WTC11 (cell line): ENCODE measurements around the gene C2orf15. TPM values are rescaled to one million over a fixed set of nuclear protein-coding genes. Genes with fewer than 3 reads are reported as not detected.

Experiments used
- AR ChIP-seq: fragments of 250-450 bp; sonication (Bioruptor Pico); IDR thresholded peaks from 2 replicates; pipeline ENCODE4 v1.9.0; 2021; ENCODE audit warnings: mild to moderate bottlenecking
- ATF2 ChIP-seq: sonication (generic); formaldehyde crosslinking; IDR thresholded peaks from 2 replicates; pipeline ENCODE4 v1.8.1; 2022; ENCODE audit warnings: low read depth, missing genetic modification reagents, borderline replicate concordance
- CDX4 ChIP-seq: fragments of 250-450 bp; sonication (Bioruptor Pico); IDR thresholded peaks from 2 replicates; pipeline ENCODE4 v1.9.0; 2021; ENCODE audit warnings: moderate library complexity, mild to moderate bottlenecking, inconsistent platforms, borderline replicate concordance
- CREB1 ChIP-seq: sonication (generic); formaldehyde crosslinking; IDR thresholded peaks from 2 replicates; pipeline ENCODE4 v1.8.0; 2023; ENCODE audit warnings: mild to moderate bottlenecking, missing genetic modification reagents
- CREM ChIP-seq: sonication (generic); formaldehyde crosslinking; IDR thresholded peaks from 2 replicates; pipeline ENCODE4 v1.8.1; 2022; ENCODE audit warnings: mild to moderate bottlenecking, missing genetic modification reagents, moderate library complexity
- ELF4 ChIP-seq: sonication (generic); formaldehyde crosslinking; IDR thresholded peaks from 2 replicates; pipeline ENCODE4 v1.8.1; 2022; ENCODE audit warnings: low read depth, mild to moderate bottlenecking, moderate library complexity, missing genetic modification reagents
- EMX1 ChIP-seq: fragments of 250-450 bp; sonication (Bioruptor Pico); IDR thresholded peaks from 2 replicates; pipeline ENCODE4 v1.8.0; 2021; ENCODE audit warnings: mild to moderate bottlenecking
- ETV6 ChIP-seq: sonication (generic); formaldehyde crosslinking; IDR thresholded peaks from 2 replicates; pipeline ENCODE4 v1.8.1; 2022; ENCODE audit warnings: mild to moderate bottlenecking, missing genetic modification reagents
- GRHL2 ChIP-seq: fragments of 250-450 bp; sonication (Bioruptor Pico); IDR thresholded peaks from 2 replicates; pipeline ENCODE4 v1.8.0; 2022; ENCODE audit warnings: mild to moderate bottlenecking, moderate library complexity; ENCODE audit not compliant: insufficient replicate concordance, severe bottlenecking
- HMGA2 ChIP-seq: fragments of 250-450 bp; sonication (Bioruptor Pico); IDR thresholded peaks from 2 replicates; pipeline ENCODE4 v1.4.0; 2021; ENCODE audit warnings: mild to moderate bottlenecking, moderate library complexity
- JUN ChIP-seq: sonication (generic); formaldehyde crosslinking; IDR thresholded peaks from 2 replicates; pipeline ENCODE4 v1.8.0; 2023; ENCODE audit warnings: mild to moderate bottlenecking, missing genetic modification reagents
- MAX ChIP-seq: sonication (generic); formaldehyde crosslinking; IDR thresholded peaks from 2 replicates; pipeline ENCODE4 v1.8.0; 2022; ENCODE audit warnings: mild to moderate bottlenecking, missing genetic modification reagents
- NR3C1 ChIP-seq: sonication (generic); formaldehyde crosslinking; conservative IDR thresholded peaks from 2 replicates; pipeline ENCODE4 v1.8.1; 2023; ENCODE audit warnings: low read depth, mild to moderate bottlenecking, missing genetic modification reagents
- OVOL2 ChIP-seq: fragments of 250-450 bp; sonication (Bioruptor Pico); IDR thresholded peaks from 2 replicates; pipeline ENCODE4 v1.9.0; 2021; ENCODE audit warnings: mild to moderate bottlenecking, borderline replicate concordance
- PRRX2 ChIP-seq: fragments of 250-450 bp; sonication (Bioruptor Pico); IDR thresholded peaks from 2 replicates; pipeline ENCODE4 v1.8.0; 2021; ENCODE audit warnings: mild to moderate bottlenecking
- RORB ChIP-seq: fragments of 250-450 bp; sonication (Bioruptor Pico); IDR thresholded peaks from 2 replicates; pipeline ENCODE4 v1.9.0; 2021; ENCODE audit warnings: mild to moderate bottlenecking
- SP1 ChIP-seq: sonication (generic); formaldehyde crosslinking; conservative IDR thresholded peaks from 2 replicates; pipeline ENCODE4 v1.8.1; 2022; ENCODE audit warnings: missing genetic modification reagents
- TCF7 ChIP-seq: sonication (generic); formaldehyde crosslinking; IDR thresholded peaks from 2 replicates; pipeline ENCODE4 v1.8.0; 2022; ENCODE audit warnings: mild to moderate bottlenecking, low read depth, missing genetic modification reagents, moderate library complexity
- ZNF263 ChIP-seq: sonication (generic); formaldehyde crosslinking; IDR thresholded peaks from 2 replicates; pipeline ENCODE4 v1.8.1; 2022; ENCODE audit warnings: low read depth, mild to moderate bottlenecking, moderate library complexity, missing genetic modification reagents
- total RNA-seq: library from RNA; stranded (reverse); gene quantifications from 3 replicates; pipeline ENCODE4 v1.2.3, GENCODE V29; 2021
- TF ChIP-seq, protein P1 (sequence below): sonication (generic); formaldehyde crosslinking; IDR thresholded peaks from 2 replicates; pipeline ENCODE4 v1.8.0; 2022; ENCODE audit warnings: missing genetic modification reagents
- TF ChIP-seq, protein P2 (sequence below): sonication (generic); formaldehyde crosslinking; IDR thresholded peaks from 2 replicates; pipeline ENCODE4 v1.8.1; 2023; ENCODE audit warnings: mild to moderate bottlenecking, missing genetic modification reagents, borderline replicate concordance
- TF ChIP-seq, protein P3 (sequence below): sonication (generic); formaldehyde crosslinking; IDR thresholded peaks from 2 replicates; pipeline ENCODE4 v1.8.0; 2022; ENCODE audit warnings: mild to moderate bottlenecking, missing genetic modification reagents

Gene C2orf15
- total RNA-seq, 1 experiment from 2014 or later, result 6.1 TPM

DNA sequence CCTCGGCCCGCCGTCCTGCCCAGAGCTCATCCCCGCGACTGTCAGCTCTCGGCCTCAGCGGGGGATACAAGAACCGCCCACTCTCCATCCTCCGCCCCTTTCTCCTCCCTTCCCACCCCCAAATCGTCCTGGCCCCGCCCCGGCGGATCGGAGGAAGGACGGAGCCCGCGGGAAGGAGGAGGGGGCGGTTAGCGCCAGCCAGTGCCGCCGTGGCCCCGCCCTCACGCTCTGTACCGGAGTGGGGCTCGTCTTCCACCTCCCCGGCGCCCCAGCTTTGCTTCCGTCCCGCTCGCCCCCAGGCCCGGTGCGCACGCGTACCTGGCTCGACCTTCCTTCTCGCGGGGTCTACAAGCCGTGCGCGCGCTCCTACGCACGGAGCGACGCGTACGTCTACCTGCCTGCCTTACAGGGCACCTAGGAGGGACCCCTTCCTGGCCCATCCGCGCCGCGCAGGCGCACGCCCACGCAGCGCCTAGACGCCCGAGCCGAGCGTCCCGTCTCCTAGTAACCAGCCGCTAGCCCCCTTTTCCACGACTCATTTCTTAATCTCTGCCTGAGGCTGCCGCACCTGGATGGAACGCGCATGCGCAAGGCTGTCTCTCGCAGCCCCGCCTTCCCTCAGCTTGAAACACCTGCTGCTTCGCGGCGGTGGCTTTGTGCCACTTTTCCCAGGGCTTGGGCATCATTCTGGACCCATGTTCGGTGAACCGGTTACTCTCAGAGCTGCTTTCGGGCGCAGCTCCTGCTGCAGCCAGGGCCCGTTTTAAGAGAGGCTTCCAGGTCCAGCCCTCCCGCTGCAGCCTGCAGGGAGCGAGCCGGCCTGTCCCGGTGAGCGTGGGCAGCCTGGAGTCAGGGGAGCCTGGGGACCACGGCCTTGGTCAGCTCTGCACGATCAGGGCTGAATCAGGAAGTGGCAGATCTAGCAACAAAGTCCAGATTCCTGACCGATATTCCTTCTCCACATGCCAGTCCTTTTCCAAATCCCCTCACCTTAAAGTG lies at the start of gene C2orf15 (continued):
- TF ChIP-seq, protein P1, sequence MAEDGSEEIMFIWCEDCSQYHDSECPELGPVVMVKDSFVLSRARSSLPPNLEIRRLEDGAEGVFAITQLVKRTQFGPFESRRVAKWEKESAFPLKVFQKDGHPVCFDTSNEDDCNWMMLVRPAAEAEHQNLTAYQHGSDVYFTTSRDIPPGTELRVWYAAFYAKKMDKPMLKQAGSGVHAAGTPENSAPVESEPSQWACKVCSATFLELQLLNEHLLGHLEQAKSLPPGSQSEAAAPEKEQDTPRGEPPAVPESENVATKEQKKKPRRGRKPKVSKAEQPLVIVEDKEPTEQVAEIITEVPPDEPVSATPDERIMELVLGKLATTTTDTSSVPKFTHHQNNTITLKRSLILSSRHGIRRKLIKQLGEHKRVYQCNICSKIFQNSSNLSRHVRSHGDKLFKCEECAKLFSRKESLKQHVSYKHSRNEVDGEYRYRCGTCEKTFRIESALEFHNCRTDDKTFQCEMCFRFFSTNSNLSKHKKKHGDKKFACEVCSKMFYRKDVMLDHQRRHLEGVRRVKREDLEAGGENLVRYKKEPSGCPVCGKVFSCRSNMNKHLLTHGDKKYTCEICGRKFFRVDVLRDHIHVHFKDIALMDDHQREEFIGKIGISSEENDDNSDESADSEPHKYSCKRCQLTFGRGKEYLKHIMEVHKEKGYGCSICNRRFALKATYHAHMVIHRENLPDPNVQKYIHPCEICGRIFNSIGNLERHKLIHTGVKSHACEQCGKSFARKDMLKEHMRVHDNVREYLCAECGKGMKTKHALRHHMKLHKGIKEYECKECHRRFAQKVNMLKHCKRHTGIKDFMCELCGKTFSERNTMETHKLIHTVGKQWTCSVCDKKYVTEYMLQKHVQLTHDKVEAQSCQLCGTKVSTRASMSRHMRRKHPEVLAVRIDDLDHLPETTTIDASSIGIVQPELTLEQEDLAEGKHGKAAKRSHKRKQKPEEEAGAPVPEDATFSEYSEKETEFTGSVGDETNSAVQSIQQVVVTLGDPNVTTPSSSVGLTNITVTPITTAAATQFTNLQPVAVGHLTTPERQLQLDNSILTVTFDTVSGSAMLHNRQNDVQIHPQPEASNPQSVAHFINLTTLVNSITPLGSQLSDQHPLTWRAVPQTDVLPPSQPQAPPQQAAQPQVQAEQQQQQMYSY (CRISPR knock-in tag), result no peak
- TF ChIP-seq CREB1 (CRISPR knock-in tag), result no peak
- no peak for TF ChIP-seq RORB (CRISPR knock-in tag)
- no peak for TF ChIP-seq AR (CRISPR knock-in tag)
- no peak for TF ChIP-seq ELF4 (CRISPR knock-in tag)
- TF ChIP-seq ETV6 (CRISPR knock-in tag), result no peak; the same call in 1 of the 2 replicates
- no peak for TF ChIP-seq ZNF263 (CRISPR knock-in tag)
- TF ChIP-seq, protein P2, sequence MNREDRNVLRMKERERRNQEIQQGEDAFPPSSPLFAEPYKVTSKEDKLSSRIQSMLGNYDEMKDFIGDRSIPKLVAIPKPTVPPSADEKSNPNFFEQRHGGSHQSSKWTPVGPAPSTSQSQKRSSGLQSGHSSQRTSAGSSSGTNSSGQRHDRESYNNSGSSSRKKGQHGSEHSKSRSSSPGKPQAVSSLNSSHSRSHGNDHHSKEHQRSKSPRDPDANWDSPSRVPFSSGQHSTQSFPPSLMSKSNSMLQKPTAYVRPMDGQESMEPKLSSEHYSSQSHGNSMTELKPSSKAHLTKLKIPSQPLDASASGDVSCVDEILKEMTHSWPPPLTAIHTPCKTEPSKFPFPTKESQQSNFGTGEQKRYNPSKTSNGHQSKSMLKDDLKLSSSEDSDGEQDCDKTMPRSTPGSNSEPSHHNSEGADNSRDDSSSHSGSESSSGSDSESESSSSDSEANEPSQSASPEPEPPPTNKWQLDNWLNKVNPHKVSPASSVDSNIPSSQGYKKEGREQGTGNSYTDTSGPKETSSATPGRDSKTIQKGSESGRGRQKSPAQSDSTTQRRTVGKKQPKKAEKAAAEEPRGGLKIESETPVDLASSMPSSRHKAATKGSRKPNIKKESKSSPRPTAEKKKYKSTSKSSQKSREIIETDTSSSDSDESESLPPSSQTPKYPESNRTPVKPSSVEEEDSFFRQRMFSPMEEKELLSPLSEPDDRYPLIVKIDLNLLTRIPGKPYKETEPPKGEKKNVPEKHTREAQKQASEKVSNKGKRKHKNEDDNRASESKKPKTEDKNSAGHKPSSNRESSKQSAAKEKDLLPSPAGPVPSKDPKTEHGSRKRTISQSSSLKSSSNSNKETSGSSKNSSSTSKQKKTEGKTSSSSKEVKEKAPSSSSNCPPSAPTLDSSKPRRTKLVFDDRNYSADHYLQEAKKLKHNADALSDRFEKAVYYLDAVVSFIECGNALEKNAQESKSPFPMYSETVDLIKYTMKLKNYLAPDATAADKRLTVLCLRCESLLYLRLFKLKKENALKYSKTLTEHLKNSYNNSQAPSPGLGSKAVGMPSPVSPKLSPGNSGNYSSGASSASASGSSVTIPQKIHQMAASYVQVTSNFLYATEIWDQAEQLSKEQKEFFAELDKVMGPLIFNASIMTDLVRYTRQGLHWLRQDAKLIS (CRISPR knock-in tag), result 0 out of 2 replicates have a peak, but pooled peaks have one; percentile 18
- no peak for TF ChIP-seq ATF2 (CRISPR knock-in tag)
- no peak for TF ChIP-seq PRRX2 (CRISPR knock-in tag)
- no peak for TF ChIP-seq CREM (CRISPR knock-in tag)
- no peak for TF ChIP-seq GRHL2 (CRISPR knock-in tag)
- no peak for TF ChIP-seq TCF7
- TF ChIP-seq CDX4 (CRISPR knock-in tag), result no peak
- no peak for TF ChIP-seq HMGA2 (CRISPR knock-in tag)
- no peak for TF ChIP-seq JUN (CRISPR knock-in tag)
- TF ChIP-seq, protein P3, sequence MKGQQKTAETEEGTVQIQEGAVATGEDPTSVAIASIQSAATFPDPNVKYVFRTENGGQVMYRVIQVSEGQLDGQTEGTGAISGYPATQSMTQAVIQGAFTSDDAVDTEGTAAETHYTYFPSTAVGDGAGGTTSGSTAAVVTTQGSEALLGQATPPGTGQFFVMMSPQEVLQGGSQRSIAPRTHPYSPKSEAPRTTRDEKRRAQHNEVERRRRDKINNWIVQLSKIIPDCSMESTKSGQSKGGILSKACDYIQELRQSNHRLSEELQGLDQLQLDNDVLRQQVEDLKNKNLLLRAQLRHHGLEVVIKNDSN (CRISPR knock-in tag), result peak; percentile 18; the same call in 1 of the 2 replicates
- no peak for TF ChIP-seq EMX1
- TF ChIP-seq SP1, result peak; percentile 86; the same call in 1 of the 2 replicates
- no peak for TF ChIP-seq NR3C1
- TF ChIP-seq MAX (CRISPR knock-in tag), result peak; percentile 63
- TF ChIP-seq OVOL2 (CRISPR knock-in tag), result no peak
